Body of pancreas (tissue), 4 donors: ENCODE measurements around the gene PHLDA2.

Experiments used
- POLR2A ChIP-seq, 3 donors: fragments of 450-650 bp; IDR thresholded peaks; one replicate each; pipeline ENCODE4 v1.6.1; 2016; ENCODE audit warnings: antibody characterized with exemption in 3 of 3, mild to moderate bottlenecking in 2 of 3
- TF ChIP-seq, protein P1 (sequence below), 7 experiments: fragments of 450-650 bp in 4 of 7; fragments of 200-600 bp in 3 of 7; sonication (generic) in 3 of 7; IDR thresholded peaks; one replicate each; pipeline ENCODE4 v1.5.1; 2016 to 2019; ENCODE audit warnings: antibody characterized with exemption in 7 of 7

DNA sequence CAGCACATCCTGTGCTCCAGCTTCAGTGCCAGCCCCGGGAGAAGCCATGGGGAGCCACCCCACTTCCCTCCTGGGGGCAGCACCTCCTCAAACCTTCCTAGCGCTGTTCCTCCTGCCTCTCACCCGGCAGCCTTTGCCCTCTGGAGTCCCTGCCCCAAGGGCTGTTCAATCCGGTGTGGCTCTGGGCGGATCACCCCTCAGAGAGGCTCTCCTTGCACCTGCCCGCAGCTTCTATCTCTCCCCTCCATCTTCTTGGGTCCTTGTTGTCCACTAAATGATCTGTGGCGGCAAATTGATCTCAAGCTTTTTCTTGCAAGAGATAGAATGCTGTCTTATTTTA is 25.6 kb downstream of the PHLDA2 start:
- TF ChIP-seq, protein P1, sequence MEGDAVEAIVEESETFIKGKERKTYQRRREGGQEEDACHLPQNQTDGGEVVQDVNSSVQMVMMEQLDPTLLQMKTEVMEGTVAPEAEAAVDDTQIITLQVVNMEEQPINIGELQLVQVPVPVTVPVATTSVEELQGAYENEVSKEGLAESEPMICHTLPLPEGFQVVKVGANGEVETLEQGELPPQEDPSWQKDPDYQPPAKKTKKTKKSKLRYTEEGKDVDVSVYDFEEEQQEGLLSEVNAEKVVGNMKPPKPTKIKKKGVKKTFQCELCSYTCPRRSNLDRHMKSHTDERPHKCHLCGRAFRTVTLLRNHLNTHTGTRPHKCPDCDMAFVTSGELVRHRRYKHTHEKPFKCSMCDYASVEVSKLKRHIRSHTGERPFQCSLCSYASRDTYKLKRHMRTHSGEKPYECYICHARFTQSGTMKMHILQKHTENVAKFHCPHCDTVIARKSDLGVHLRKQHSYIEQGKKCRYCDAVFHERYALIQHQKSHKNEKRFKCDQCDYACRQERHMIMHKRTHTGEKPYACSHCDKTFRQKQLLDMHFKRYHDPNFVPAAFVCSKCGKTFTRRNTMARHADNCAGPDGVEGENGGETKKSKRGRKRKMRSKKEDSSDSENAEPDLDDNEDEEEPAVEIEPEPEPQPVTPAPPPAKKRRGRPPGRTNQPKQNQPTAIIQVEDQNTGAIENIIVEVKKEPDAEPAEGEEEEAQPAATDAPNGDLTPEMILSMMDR (IDR thresholded peaks at IDR 0.05): no peak
- no peak for TF ChIP-seq POLR2A (IDR thresholded peaks at IDR 0.05)
